Fibroblast of lung (primary cell): ENCODE data around the gene COL5A2. TPM values are rescaled to one million over a fixed set of nuclear protein-coding genes. Genes with fewer than 3 reads are reported as not detected.

Experiments used
- DNase-seq, 2 donors: peaks; one replicate each; pipeline versions ENCODE4 v3.0.0 to v3.0.0-alpha.2; 2010; ENCODE audit warnings: low read depth in 2 of 2
- H2AFZ ChIP-seq: 2 replicates; pipeline ENCODE4 v1.5.1; 2012; ENCODE audit warnings: low read length, control low read depth, inconsistent platforms
- H3K27ac ChIP-seq: 2 replicates; pipeline ENCODE4 v1.5.1; 2011; ENCODE audit warnings: low read length, control low read depth; ENCODE audit not compliant: insufficient read depth
- H3K27me3 ChIP-seq: 2 replicates; pipeline ENCODE4 v1.5.1; 2011; ENCODE audit warnings: mild to moderate bottlenecking, low read length; ENCODE audit not compliant: control insufficient read depth, insufficient read depth
- H3K36me3 ChIP-seq: 2 replicates; pipeline ENCODE4 v1.5.1; 2011; ENCODE audit warnings: low read length; ENCODE audit not compliant: control insufficient read depth, insufficient read depth
- H3K4me1 ChIP-seq: 2 replicates; pipeline ENCODE4 v1.5.1; 2011; ENCODE audit warnings: low read length; ENCODE audit not compliant: control insufficient read depth, insufficient read depth; ENCODE audit errors: extremely low read depth
- H3K4me2 ChIP-seq: 2 replicates; pipeline ENCODE4 v1.5.1; 2011; ENCODE audit warnings: low read length, control low read depth; ENCODE audit not compliant: insufficient read depth; ENCODE audit errors: extremely low read depth
- H3K4me3 ChIP-seq, 4 experiments: fragments of 200-600 bp in 1 of 4; sonication (generic) in 1 of 4; replicated peaks in 1 of 4; 2 replicates each; pipeline ENCODE4 v1.5.1; 2011 to 2016; ENCODE audit warnings: low read length in 4 of 4, low read depth in 3 of 4, mild to moderate bottlenecking in 3 of 4, control low read depth in 2 of 4, inconsistent platforms in 1 of 4, mixed read lengths in 1 of 4; ENCODE audit not compliant: insufficient read depth in 1 of 4; ENCODE audit errors: control extremely low read depth in 1 of 4
- H3K79me2 ChIP-seq: 2 replicates; pipeline ENCODE4 v1.5.1; 2012; ENCODE audit warnings: mild to moderate bottlenecking, low read length, inconsistent platforms; ENCODE audit not compliant: control insufficient read depth, insufficient read depth
- H3K9ac ChIP-seq: 2 replicates; pipeline ENCODE4 v1.5.1; 2011; ENCODE audit warnings: mild to moderate bottlenecking, low read length, control low read depth; ENCODE audit not compliant: insufficient read depth
- H3K9me3 ChIP-seq: 2 replicates; pipeline ENCODE4 v1.5.1; 2012; ENCODE audit warnings: low read depth, low read length; ENCODE audit not compliant: control insufficient read depth, insufficient read depth
- H4K20me1 ChIP-seq: 2 replicates; pipeline ENCODE4 v1.5.1; 2011; ENCODE audit warnings: low read length; ENCODE audit not compliant: control insufficient read depth, insufficient read depth; ENCODE audit errors: extremely low read depth
- EZH2 ChIP-seq: IDR thresholded peaks from 2 replicates; pipeline ENCODE4 v1.5.1; 2012; ENCODE audit warnings: low read length, control low read depth, mild to moderate bottlenecking; ENCODE audit errors: missing control alignments
- polyA plus RNA-seq, 2 donors: library from polyadenylated mRNA; depleted of rRNA in 1 of 2; stranded (reverse) in 1 of 2; unstranded in 1 of 2; fragments of >200 nt; gene quantifications; 2 replicates each; pipeline ENCODE4 v1.2.1, GENCODE V29; 2011 to 2012; ENCODE audit warnings: missing spikeins in 1 of 2
- total RNA-seq: library from RNA; depleted of rRNA; stranded (reverse); fragments of >200 nt; gene quantifications from 2 replicates; pipeline ENCODE4 v1.2.1, GENCODE V29; 2014
- TF ChIP-seq, protein P1 (sequence below), 2 donors: IDR thresholded peaks in 1 of 2; conservative IDR thresholded peaks in 1 of 2; 1 replicate in 1 of 2; 2 replicates in 1 of 2; pipeline ENCODE4 v1.5.1; 2011 to 2012; ENCODE audit warnings: low read length in 2 of 2, control low read depth in 1 of 2, inconsistent platforms in 1 of 2, low read depth in 1 of 2, mild to moderate bottlenecking in 1 of 2

COL5A2 gene
- total and polyA plus RNA-seq, 2 donors (not counting 1 experiment from before 2014, with no cell fraction given), result 253 to 353 TPM

- Histone ChIP-seq H4K20me1 (no peaks in the 10 kb centered on the region), H3K36me3 (peaks cover 2% of the 10 kb centered on the region), H2AFZ (no peak overlapping the region), H3K79me2 (peaks cover 5% of the 10 kb centered on the region), H3K27ac (peak overlapping the region; percentile 48), H3K27me3 (no peaks in the 10 kb centered on the region), H3K9me3 (no peaks in the 10 kb centered on the region), H3K4me3 (no peak overlapping the region), H3K4me2 (no peak overlapping the region), H3K4me1 (peaks cover 13% of the 10 kb centered on the region), H3K9ac (no peak overlapping the region)
- DNase-seq, result peak; percentile 92 to 97
- TF ChIP-seq, protein P1, sequence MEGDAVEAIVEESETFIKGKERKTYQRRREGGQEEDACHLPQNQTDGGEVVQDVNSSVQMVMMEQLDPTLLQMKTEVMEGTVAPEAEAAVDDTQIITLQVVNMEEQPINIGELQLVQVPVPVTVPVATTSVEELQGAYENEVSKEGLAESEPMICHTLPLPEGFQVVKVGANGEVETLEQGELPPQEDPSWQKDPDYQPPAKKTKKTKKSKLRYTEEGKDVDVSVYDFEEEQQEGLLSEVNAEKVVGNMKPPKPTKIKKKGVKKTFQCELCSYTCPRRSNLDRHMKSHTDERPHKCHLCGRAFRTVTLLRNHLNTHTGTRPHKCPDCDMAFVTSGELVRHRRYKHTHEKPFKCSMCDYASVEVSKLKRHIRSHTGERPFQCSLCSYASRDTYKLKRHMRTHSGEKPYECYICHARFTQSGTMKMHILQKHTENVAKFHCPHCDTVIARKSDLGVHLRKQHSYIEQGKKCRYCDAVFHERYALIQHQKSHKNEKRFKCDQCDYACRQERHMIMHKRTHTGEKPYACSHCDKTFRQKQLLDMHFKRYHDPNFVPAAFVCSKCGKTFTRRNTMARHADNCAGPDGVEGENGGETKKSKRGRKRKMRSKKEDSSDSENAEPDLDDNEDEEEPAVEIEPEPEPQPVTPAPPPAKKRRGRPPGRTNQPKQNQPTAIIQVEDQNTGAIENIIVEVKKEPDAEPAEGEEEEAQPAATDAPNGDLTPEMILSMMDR (conservative IDR thresholded peaks at IDR 0.05 in 1 of 2, IDR thresholded peaks at IDR 0.05 in 1 of 2; ENCODE audit: low read depth in 1 of 2, low read length in 2 of 2), result no peak
- TF ChIP-seq EZH2, result no peak
Observed at GRCh38 chr2:189092936-189093335, 86.6 kb downstream of the COL5A2 start.

DNA sequence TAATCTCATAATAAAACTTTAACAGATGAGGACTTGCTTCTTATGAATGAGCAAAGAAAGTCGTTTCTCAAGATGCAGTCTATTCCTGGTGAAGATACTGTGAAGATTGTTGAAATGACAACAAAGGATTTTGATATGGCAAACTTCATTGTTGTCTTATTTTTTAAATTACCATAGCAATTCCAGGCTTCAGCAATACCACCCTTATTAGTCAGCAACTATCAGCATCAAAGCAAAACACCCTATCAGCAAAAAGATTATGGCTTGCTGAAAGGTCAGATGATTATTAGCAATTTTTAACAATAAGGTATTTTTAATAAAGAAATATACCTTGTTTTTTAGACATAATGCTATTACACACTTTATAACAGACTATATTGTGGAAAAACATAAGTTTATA, 88.3 kb downstream of the COL5A2 start:
- Histone ChIP-seq H3K4me1 (peaks cover 7% of the 10 kb centered on the region), H3K4me2 (no peak overlapping the region), H2AFZ (no peak overlapping the region), H3K4me3 (no peak overlapping the region), H3K79me2 (peaks cover 5% of the 10 kb centered on the region), H3K9ac (no peak overlapping the region), H3K36me3 (peaks cover 2% of the 10 kb centered on the region), H3K27ac (no peak overlapping the region), H4K20me1 (no peaks in the 10 kb centered on the region), H3K27me3 (no peaks in the 10 kb centered on the region), H3K9me3 (no peaks in the 10 kb centered on the region)
- peak in 1 of 2 donors; percentile 68 for DNase-seq
- TF ChIP-seq, protein P1 (conservative IDR thresholded peaks at IDR 0.05 in 1 of 2, IDR thresholded peaks at IDR 0.05 in 1 of 2; ENCODE audit: low read depth in 1 of 2, low read length in 2 of 2), result no peak
- TF ChIP-seq EZH2, result no peak

GRCh38 chr2:189088591-189089205, 90.9 kb downstream of the COL5A2 start:
- peaks cover 2% of the 10 kb centered on the region for H3K36me3 ChIP-seq
- H3K9me3 ChIP-seq, result no peaks in the 10 kb centered on the region
- H3K27me3 ChIP-seq, result no peaks in the 10 kb centered on the region
- no peaks in the 10 kb centered on the region for H3K79me2 ChIP-seq
- H3K27ac ChIP-seq, result no peak overlapping the region
- TF ChIP-seq EZH2, result no peak
- TF ChIP-seq, protein P1 (conservative IDR thresholded peaks at IDR 0.05 in 1 of 2, IDR thresholded peaks at IDR 0.05 in 1 of 2; ENCODE audit: low read depth in 1 of 2, low read length in 2 of 2), result no peak
- H3K9ac ChIP-seq, result no peak overlapping the region
- H3K4me1 ChIP-seq, result peaks cover 4% of the 10 kb centered on the region
- no peak overlapping the region for H2AFZ ChIP-seq
- peak in 1 of 2 donors; percentile 41 for DNase-seq
- H3K4me2 ChIP-seq, result no peak overlapping the region
- H3K4me3 ChIP-seq, result no peak overlapping the region
- no peaks in the 10 kb centered on the region for H4K20me1 ChIP-seq
